SK-N-SH (cell line): ENCODE data around the gene PKD1.
"Not testable (repeated sequence)": the region's sequence is repeated elsewhere in the genome, so short reads cannot be mapped to it uniquely, and the experiment has no call there.

Experiments
- CTCF ChIP-seq: fragments of 200-600 bp; sonication (generic); IDR thresholded peaks from 2 replicates; pipeline ENCODE4 v1.6.1; 2017; ENCODE audit warnings: antibody characterized with exemption, mild to moderate bottlenecking, moderate library complexity
- POLR2AphosphoS5 ChIP-seq: IDR thresholded peaks from 2 replicates; pipeline ENCODE4 v1.6.1; 2012; ENCODE audit warnings: low read depth, low read length

- not testable (repeated sequence) for TF ChIP-seq CTCF, POLR2AphosphoS5
Observed at GRCh38 chr16:2125609-2126008, 10.1 kb downstream of the PKD1 start.
